D721Med (cell line): Measurements from ENCODE around the gene SOX8.

Experiments used
- DNase-seq: peaks from one replicate; pipeline ENCODE4 v3.0.0; 2011; ENCODE audit warnings: low spot score; ENCODE audit not compliant: insufficient read length
- FAIRE-seq: peaks from 2 replicates; lab custom pipeline; 2011; peaks lifted over from hg19 to GRCh38; lab: Jason Lieb, UNC
- CTCF ChIP-seq: IDR thresholded peaks from 2 replicates; pipeline ENCODE4 v1.5.1; 2012; ENCODE audit warnings: mild to moderate bottlenecking, control low read depth; ENCODE audit not compliant: insufficient read depth; ENCODE audit errors: missing control alignments

The SOX8 gene

GRCh38 chr16:959232-960040 lies 22.1 kb upstream of the SOX8 start:
- DNase-seq (no peak), FAIRE-seq (no peak)
- TF ChIP-seq CTCF = no peak

GRCh38 chr16:962366-962765 lies 19.2 kb upstream of the SOX8 start:
- TF ChIP-seq CTCF = no peak
- DNase-seq (no peak), FAIRE-seq (no peak)

- TF ChIP-seq CTCF = no peak
- DNase-seq (no peak), FAIRE-seq (no peak)
Measured at GRCh38 chr16:962901-963814, 18.4 kb upstream of the SOX8 start.

- DNase-seq (no peak), FAIRE-seq (no peak)
- TF ChIP-seq CTCF = no peak
Measured at GRCh38 chr16:963913-964312, 17.7 kb upstream of the SOX8 start.

- FAIRE-seq (no peak), DNase-seq (no peak)
- no peak for TF ChIP-seq CTCF
Measured at GRCh38 chr16:964356-965035, 17.1 kb upstream of the SOX8 start.

- TF ChIP-seq CTCF = no peak
- DNase-seq = no peak
- no peak for FAIRE-seq
Measured at GRCh38 chr16:965036-965395, 16.6 kb upstream of the SOX8 start.
